ENCODE data around the gene SNRNP35. TPM values are rescaled to one million over a fixed set of nuclear protein-coding genes. Genes with fewer than 3 reads are reported as not detected.
"Not testable (repeated sequence)": the region's sequence is repeated elsewhere in the genome, so short reads cannot be mapped to it uniquely, and the experiment has no call there.

Gene SNRNP35
- total RNA-seq, 1 experiment from 2014 or later = 20.6 TPM

GRCh38 chr12:123506843-123507236 is 48.9 kb downstream of the SNRNP35 start:
- DNase-seq (ENCODE audit: low spot score) = no peak
- ChIA-PET POLR2A (ENCODE audit: low non-redundant PET) (no interaction called here), CTCF (no interaction called here)
- intact Hi-C loops (cut with micrococcal nuclease; ENCODE audit: unreplicated experiment) = no loop called here
- H3K9me3 ChIP-seq (ENCODE audit: low read depth, low read length, poor library complexity, severe bottlenecking) = no peaks in the 10 kb centered on the region
- TF ChIP-seq CTCF (conservative IDR thresholded peaks at IDR 0.05; ENCODE audit: low read depth, low read length) = no peak
- TF ChIP-seq EZH2 (IDR thresholded peaks at IDR 0.05; ENCODE audit: borderline replicate concordance, low read depth, low read length, poor library complexity, severe bottlenecking) = no peak
- no peak overlapping the region for H3K27ac ChIP-seq (ENCODE audit: low read depth, low read length, poor library complexity, severe bottlenecking)
- H3K4me3 ChIP-seq (ENCODE audit: low read depth, low read length, poor library complexity, severe bottlenecking) = no peak overlapping the region
- no peaks in the 10 kb centered on the region for H3K4me1 ChIP-seq (ENCODE audit: insufficient read depth, low read length, poor library complexity, severe bottlenecking)
- BruUV-seq (replicated peaks) = no TSS peak
- peaks cover 6% of the 10 kb centered on the region for H3K36me3 ChIP-seq (ENCODE audit: insufficient read depth, low read length, poor library complexity, severe bottlenecking)
- H3K27me3 ChIP-seq (replicated peaks; ENCODE audit: insufficient read depth, low read depth, low read length, poor library complexity) = no peaks in the 10 kb centered on the region

GRCh38 chr12:123512838-123513665 is 55.1 kb downstream of the SNRNP35 start:
- DNase-seq (ENCODE audit: low spot score) = no peak
- POLR2A ChIA-PET (ENCODE audit: low non-redundant PET) = interaction anchor here (0.5 kb wide), 1 partner anchor 205 kb away, joined by 3 read pairs; no protein-coding TSS in a partner anchor
- TF ChIP-seq EZH2 (IDR thresholded peaks at IDR 0.05; ENCODE audit: borderline replicate concordance, low read depth, low read length, poor library complexity, severe bottlenecking) (no peak), CTCF (conservative IDR thresholded peaks at IDR 0.05; ENCODE audit: low read depth, low read length) (no peak)
- no peaks in the 10 kb centered on the region for H3K27me3 ChIP-seq (replicated peaks; ENCODE audit: insufficient read depth, low read depth, low read length, poor library complexity)
- intact Hi-C loops (cut with micrococcal nuclease; ENCODE audit: unreplicated experiment) = no loop called here
- H3K4me1 ChIP-seq (ENCODE audit: insufficient read depth, low read length, poor library complexity, severe bottlenecking) = no peaks in the 10 kb centered on the region
- CTCF ChIA-PET = no interaction called here
- no peak overlapping the region for H3K4me3 ChIP-seq (ENCODE audit: low read depth, low read length, poor library complexity, severe bottlenecking)
- peak overlapping the region; percentile 37 for H3K27ac ChIP-seq (ENCODE audit: low read depth, low read length, poor library complexity, severe bottlenecking)
- H3K9me3 ChIP-seq (ENCODE audit: low read depth, low read length, poor library complexity, severe bottlenecking) = no peaks in the 10 kb centered on the region
- no TSS peak for BruUV-seq (replicated peaks)
- peaks cover 17% of the 10 kb centered on the region for H3K36me3 ChIP-seq (ENCODE audit: insufficient read depth, low read length, poor library complexity, severe bottlenecking)

GRCh38 chr12:123513805-123514204 is 55.9 kb downstream of the SNRNP35 start:
- BruUV-seq (replicated peaks) = no TSS peak
- DNase-seq (ENCODE audit: low spot score) = no peak
- ChIA-PET CTCF (no interaction called here), POLR2A (ENCODE audit: low non-redundant PET) (interaction anchor here (0.5 kb wide), 1 partner anchor 204 kb away, joined by 3 read pairs; no protein-coding TSS in a partner anchor)
- Histone ChIP-seq H3K27ac (ENCODE audit: low read depth, low read length, poor library complexity, severe bottlenecking) (peak overlapping the region; percentile 37), H3K9me3 (ENCODE audit: low read depth, low read length, poor library complexity, severe bottlenecking) (no peaks in the 10 kb centered on the region), H3K27me3 (replicated peaks; ENCODE audit: insufficient read depth, low read depth, low read length, poor library complexity) (no peaks in the 10 kb centered on the region), H3K36me3 (ENCODE audit: insufficient read depth, low read length, poor library complexity, severe bottlenecking) (peaks cover 23% of the 10 kb centered on the region), H3K4me1 (ENCODE audit: insufficient read depth, low read length, poor library complexity, severe bottlenecking) (no peaks in the 10 kb centered on the region), H3K4me3 (ENCODE audit: low read depth, low read length, poor library complexity, severe bottlenecking) (no peak overlapping the region)
- TF ChIP-seq EZH2 (IDR thresholded peaks at IDR 0.05; ENCODE audit: borderline replicate concordance, low read depth, low read length, poor library complexity, severe bottlenecking) = no peak
- no peak for TF ChIP-seq CTCF (conservative IDR thresholded peaks at IDR 0.05; ENCODE audit: low read depth, low read length)
- intact Hi-C loops (cut with micrococcal nuclease; ENCODE audit: unreplicated experiment) = no loop called here

GRCh38 chr12:123514582-123515221 is 56.8 kb downstream of the SNRNP35 start:
- BruUV-seq (replicated peaks); DNase-seq (ENCODE audit: low spot score); CTCF ChIA-PET; intact Hi-C loops (cut with micrococcal nuclease; ENCODE audit: unreplicated experiment); H3K9me3 ChIP-seq (ENCODE audit: low read depth, low read length, poor library complexity, severe bottlenecking); H3K27me3 ChIP-seq (replicated peaks; ENCODE audit: insufficient read depth, low read depth, low read length, poor library complexity); H3K27ac ChIP-seq (ENCODE audit: low read depth, low read length, poor library complexity, severe bottlenecking); H3K4me1 ChIP-seq (ENCODE audit: insufficient read depth, low read length, poor library complexity, severe bottlenecking); POLR2A ChIA-PET (ENCODE audit: low non-redundant PET); H3K4me3 ChIP-seq (ENCODE audit: low read depth, low read length, poor library complexity, severe bottlenecking): not testable (repeated sequence)
- peaks cover 25% of the 10 kb centered on the region for H3K36me3 ChIP-seq (ENCODE audit: insufficient read depth, low read length, poor library complexity, severe bottlenecking)

Measured in A673 (cell line).